CD4-positive, alpha-beta memory T cell (primary cell): ENCODE data around the gene TNPO3. TPM values are rescaled to one million over a fixed set of nuclear protein-coding genes. Genes with fewer than 3 reads are reported as not detected.
"Not testable (repeated sequence)": the region's sequence is repeated elsewhere in the genome, so short reads cannot be mapped to it uniquely, and the experiment has no call there.

Source experiments
- CTCF ChIA-PET: fragments of 350-600 bp; sonication (Branson Sonifier 250); formaldehyde crosslinking; loops from one replicate; lab custom pipeline; 2021; ENCODE audit warnings: inconsistent platforms; ENCODE audit not compliant: partially characterized antibody; lab: Charles Lee
- POLR2A ChIA-PET: fragments of 350-600 bp; sonication (Branson Sonifier 250); formaldehyde crosslinking; loops from one replicate; lab custom pipeline; 2021; ENCODE audit not compliant: partially characterized antibody; lab: Charles Lee
- DNase-seq, 5 donors: peaks; one replicate each; pipeline versions ENCODE4 v3.0.0 to v3.0.0-alpha.2; 2020 to 2022; ENCODE audit warnings: mixed read lengths in 1 of 5
- H3K27ac ChIP-seq: one replicate; pipeline ENCODE4 v1.7.0; 2013; ENCODE audit warnings: low read depth, low read length
- H3K27me3 ChIP-seq: 2 replicates; pipeline ENCODE4 v1.7.0; 2013; ENCODE audit warnings: mild to moderate bottlenecking, low read length, moderate library complexity; ENCODE audit not compliant: insufficient read depth
- H3K36me3 ChIP-seq: 2 replicates; pipeline ENCODE4 v1.7.0; 2013; ENCODE audit warnings: mild to moderate bottlenecking, low read length, moderate library complexity; ENCODE audit not compliant: insufficient read depth
- H3K4me1 ChIP-seq: 2 replicates; pipeline ENCODE4 v1.7.0; 2013; ENCODE audit warnings: mild to moderate bottlenecking, low read length, moderate library complexity; ENCODE audit not compliant: insufficient read depth
- H3K4me3 ChIP-seq, 2 donors: one replicate each; pipeline ENCODE4 v1.7.0; 2013; ENCODE audit warnings: low read length in 2 of 2, mild to moderate bottlenecking in 1 of 2
- H3K9me3 ChIP-seq, 2 donors: one replicate each; pipeline ENCODE4 v1.7.0; 2013; ENCODE audit warnings: low read length in 2 of 2, control low read depth in 1 of 2; ENCODE audit not compliant: control insufficient read depth in 1 of 2
- H3K27ac Mint-ChIP-seq, 7 donors: one replicate each; pipeline ENCODE4 v1.8.0; 2020 to 2021; ENCODE audit warnings: mixed read lengths in 7 of 7, mild to moderate bottlenecking in 6 of 7, inconsistent platforms in 3 of 7, moderate library complexity in 3 of 7
- H3K27me3 Mint-ChIP-seq, 2 donors: one replicate each; pipeline ENCODE4 v1.8.0; 2020 to 2021; ENCODE audit warnings: mixed read lengths in 2 of 2
- H3K36me3 Mint-ChIP-seq, 2 donors: one replicate each; pipeline ENCODE4 v1.8.0; 2020 to 2021; ENCODE audit warnings: mixed read lengths in 2 of 2, inconsistent platforms in 1 of 2, mild to moderate bottlenecking in 1 of 2
- H3K4me1 Mint-ChIP-seq, 4 donors: one replicate each; pipeline ENCODE4 v1.8.0; 2020 to 2021; ENCODE audit warnings: mixed read lengths in 4 of 4, mild to moderate bottlenecking in 1 of 4
- H3K4me3 Mint-ChIP-seq, 8 donors: one replicate each; pipeline ENCODE4 v1.8.0; 2020 to 2021; ENCODE audit warnings: mixed read lengths in 8 of 8, mild to moderate bottlenecking in 7 of 8, moderate library complexity in 6 of 8, inconsistent platforms in 3 of 8
- H3K9me3 Mint-ChIP-seq, 8 donors: one replicate each; pipeline ENCODE4 v1.8.0; 2020 to 2021; ENCODE audit warnings: mixed read lengths in 8 of 8, mild to moderate bottlenecking in 5 of 8, inconsistent platforms in 3 of 8, moderate library complexity in 1 of 8
- intact Hi-C: fragments of 100-400 bp; cut with micrococcal nuclease; formaldehyde crosslinking; loops from one replicate; pipeline ENCODE4 v1.15.1; 2023
- polyA plus RNA-seq, 2 donors: library from polyadenylated mRNA; unstranded; fragments of 300-500 nt; fragmentation: Illumina TruSeq; gene quantifications; one replicate each; pipeline ENCODE4 v1.2.3, GENCODE V29; 2021
- total RNA-seq, 2 experiments: library from RNA; stranded (reverse); gene quantifications; one replicate each; pipeline ENCODE4 v1.2.3, GENCODE V29; 2021

TNPO3 gene
- total and polyA plus RNA-seq, 4 experiments from 2014 or later: 34.4 to 44.5 (median 41.4) TPM

DNA sequence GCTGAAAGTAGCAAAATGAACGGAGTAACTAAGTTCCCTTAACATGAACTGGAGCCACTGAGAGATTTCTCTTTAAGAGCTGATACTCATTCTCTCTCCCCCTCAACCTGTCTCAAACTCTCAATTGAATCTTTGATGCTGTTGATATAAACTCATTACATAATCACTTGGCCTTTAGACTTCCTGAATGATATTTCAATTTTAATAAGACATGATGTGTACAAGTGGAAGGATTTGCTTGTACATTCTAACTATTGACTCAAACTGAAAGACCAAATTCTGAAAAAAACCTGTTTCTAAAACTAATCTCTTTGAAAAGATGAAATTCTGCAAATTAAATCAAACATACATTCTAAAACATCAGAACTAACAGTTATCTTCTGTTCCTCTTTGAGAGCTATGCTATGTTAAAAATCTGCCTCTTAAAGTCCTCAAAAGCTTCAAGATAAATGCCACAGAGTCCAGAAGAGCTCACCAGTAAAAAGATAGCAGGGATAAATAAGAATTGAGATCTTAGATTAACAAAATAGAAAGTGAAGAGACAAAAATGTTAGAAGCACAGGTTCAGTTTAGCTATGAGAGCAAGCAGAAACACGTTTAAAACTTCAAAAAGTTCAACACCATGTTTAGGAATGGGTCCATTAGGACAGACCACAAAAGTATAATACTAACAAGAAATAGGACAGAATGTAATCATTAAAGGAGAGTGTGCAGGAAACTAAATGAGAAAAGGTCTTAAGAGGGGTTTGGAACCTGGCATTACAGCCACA is 46.1 kb downstream of the TNPO3 start:
- Mint-ChIP-seq H3K36me3 (peaks cover 44 to 65% of the 10 kb centered on the region in 2 donors), H3K27ac (peak overlapping the region; percentile 5 to 88 (median 52)), H3K4me1 (peaks cover 20 to 36% (median 22%) of the 10 kb centered on the region in 4 donors), H3K9me3 (no peaks in the 10 kb centered on the region), H3K27me3 (no peaks in the 10 kb centered on the region), H3K4me3 (no peak overlapping the region)
- H3K4me3 ChIP-seq: no peak overlapping the region
- intact Hi-C loops: no loop called here
- H3K27me3 ChIP-seq: no peaks in the 10 kb centered on the region
- H3K27ac ChIP-seq: no peak overlapping the region
- no peaks in the 10 kb centered on the region for H3K9me3 ChIP-seq
- peaks cover 18% of the 10 kb centered on the region for H3K4me1 ChIP-seq
- ChIA-PET POLR2A (no interaction called here), CTCF (interaction anchor here (1.7 kb wide), 1 partner anchor 83 kb away, joined by 6 read pairs; no protein-coding TSS in a partner anchor)
- H3K36me3 ChIP-seq: peaks cover 26% of the 10 kb centered on the region
- DNase-seq: no peak

DNA sequence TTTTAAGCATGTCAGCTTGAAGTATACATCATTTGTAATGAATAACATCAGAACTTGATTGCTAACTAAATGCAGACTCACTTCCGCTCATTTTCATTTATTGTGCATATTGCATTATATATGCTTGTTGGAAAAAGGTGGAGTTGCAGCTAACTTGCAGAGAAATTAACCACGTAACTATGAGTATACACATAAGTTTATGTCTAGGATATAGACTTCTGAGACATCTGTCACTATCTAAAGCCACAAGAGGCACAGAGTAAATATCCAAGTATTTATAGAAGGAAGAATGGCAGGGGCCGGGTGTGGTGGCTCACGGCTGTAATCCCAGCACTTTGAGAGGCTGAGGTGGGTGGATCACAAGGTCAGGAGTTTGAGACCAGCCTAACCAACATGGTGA is 47.3 kb downstream of the TNPO3 start:
- Mint-ChIP-seq H3K36me3 (peaks cover 39 to 60% of the 10 kb centered on the region in 2 donors), H3K27me3 (no peaks in the 10 kb centered on the region), H3K4me3 (no peak overlapping the region), H3K9me3 (no peaks in the 10 kb centered on the region), H3K4me1 (peaks cover 13 to 27% (median 18%) of the 10 kb centered on the region in 4 donors), H3K27ac (peak overlapping the region in 2 of 7 donors; percentile 18 to 61)
- no peak for DNase-seq
- Histone ChIP-seq H3K36me3 (peaks cover 19% of the 10 kb centered on the region), H3K27me3 (no peaks in the 10 kb centered on the region), H3K4me3 (no peak overlapping the region), H3K9me3 (no peaks in the 10 kb centered on the region), H3K4me1 (peaks cover 18% of the 10 kb centered on the region), H3K27ac (no peak overlapping the region)
- intact Hi-C loops: no loop called here
- ChIA-PET CTCF (interaction anchor here (0.7 to 1.5 kb wide), 3 partner anchors 13 to 124 kb away, joined by 3 to 4 read pairs (median 4); no protein-coding TSS in a partner anchor), POLR2A (no interaction called here)

DNA sequence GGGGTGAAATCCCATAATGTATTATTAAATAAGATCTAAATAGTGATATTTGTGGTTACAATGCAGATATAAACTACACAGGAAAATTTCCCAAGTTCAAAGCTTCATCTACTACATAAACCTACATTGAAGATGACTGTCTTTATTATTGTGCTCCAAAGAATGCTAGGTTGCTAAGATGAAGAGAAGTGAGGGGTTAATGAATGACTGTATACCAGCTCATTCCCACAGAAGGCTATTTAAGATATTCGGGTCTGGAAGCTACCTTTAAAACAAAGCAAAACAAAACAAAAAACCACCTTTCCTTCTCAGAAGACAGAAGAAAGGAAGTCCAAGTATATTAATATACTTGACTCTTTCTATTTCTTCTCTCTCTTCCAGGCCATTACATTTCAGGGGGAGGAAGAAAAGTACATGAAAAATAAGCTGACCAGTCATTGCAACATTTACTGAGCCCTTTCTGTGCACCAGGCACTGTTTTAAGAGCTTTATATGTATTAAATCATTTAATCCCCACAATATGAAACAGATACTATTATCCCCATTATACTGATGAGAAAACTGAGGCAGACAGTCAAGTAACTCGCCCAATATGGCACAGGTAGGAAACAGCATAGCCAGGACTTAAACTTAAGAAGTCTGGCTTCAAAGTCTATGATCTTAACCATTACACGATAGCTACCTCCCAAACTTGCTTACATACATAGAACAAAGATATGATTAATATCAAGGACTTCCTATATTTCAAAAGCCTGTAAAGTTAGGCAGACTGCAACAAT is 48.1 kb downstream of the TNPO3 start:
- H3K27me3 Mint-ChIP-seq: no peaks in the 10 kb centered on the region
- peaks cover 18% of the 10 kb centered on the region for H3K4me1 ChIP-seq
- H3K9me3 Mint-ChIP-seq: no peaks in the 10 kb centered on the region
- no peak overlapping the region for H3K4me3 Mint-ChIP-seq
- H3K9me3 ChIP-seq: no peaks in the 10 kb centered on the region
- peak overlapping the region in 2 of 7 donors; percentile 36 to 37 for H3K27ac Mint-ChIP-seq
- no peak overlapping the region for H3K4me3 ChIP-seq
- no peak overlapping the region for H3K27ac ChIP-seq
- CTCF ChIA-PET: interaction anchor here (0.7 to 1.5 kb wide), 3 partner anchors 13 to 123 kb away, joined by 3 to 4 read pairs (median 4); no protein-coding TSS in a partner anchor
- intact Hi-C loops: no loop called here
- POLR2A ChIA-PET: no interaction called here
- H3K27me3 ChIP-seq: no peaks in the 10 kb centered on the region
- peaks cover 22% of the 10 kb centered on the region for H3K36me3 ChIP-seq
- peaks cover 13 to 27% (median 18%) of the 10 kb centered on the region in 4 donors for H3K4me1 Mint-ChIP-seq
- H3K36me3 Mint-ChIP-seq: peaks cover 44 to 66% of the 10 kb centered on the region in 2 donors
- no peak for DNase-seq

DNA sequence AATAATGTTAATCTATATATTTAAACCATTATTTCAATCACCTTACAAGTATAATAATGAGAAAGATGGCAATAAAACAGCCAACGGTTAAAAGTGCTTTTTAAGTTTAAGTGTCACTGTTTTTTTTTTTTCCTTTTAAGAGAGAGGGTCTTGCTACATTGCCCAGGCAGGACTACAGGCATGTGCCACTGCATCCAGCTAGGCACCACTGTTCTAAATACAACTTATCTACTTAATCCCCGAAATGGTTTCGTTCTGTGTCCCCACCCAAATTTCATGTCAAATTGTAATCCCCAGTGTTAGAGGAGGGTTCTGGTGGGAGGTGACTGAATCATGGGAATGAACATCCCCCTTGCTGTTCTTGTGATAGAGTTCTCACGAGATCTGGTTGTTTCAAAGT is 49.7 kb downstream of the TNPO3 start:
- Mint-ChIP-seq H3K27ac (peak overlapping the region in 1 of 7 donors; percentile 37), H3K9me3 (no peaks in the 10 kb centered on the region), H3K36me3 (peaks cover 44 to 69% of the 10 kb centered on the region in 2 donors), H3K27me3 (no peaks in the 10 kb centered on the region), H3K4me1 (peaks cover 13 to 24% (median 15%) of the 10 kb centered on the region in 4 donors), H3K4me3 (no peak overlapping the region)
- no peaks in the 10 kb centered on the region for H3K9me3 ChIP-seq
- intact Hi-C loops: no loop called here
- peaks cover 18% of the 10 kb centered on the region for H3K4me1 ChIP-seq
- no peak overlapping the region for H3K27ac ChIP-seq
- ChIA-PET CTCF (no interaction called here), POLR2A (no interaction called here)
- no peak overlapping the region for H3K4me3 ChIP-seq
- H3K36me3 ChIP-seq: peaks cover 34% of the 10 kb centered on the region
- no peak for DNase-seq
- H3K27me3 ChIP-seq: no peaks in the 10 kb centered on the region

DNA sequence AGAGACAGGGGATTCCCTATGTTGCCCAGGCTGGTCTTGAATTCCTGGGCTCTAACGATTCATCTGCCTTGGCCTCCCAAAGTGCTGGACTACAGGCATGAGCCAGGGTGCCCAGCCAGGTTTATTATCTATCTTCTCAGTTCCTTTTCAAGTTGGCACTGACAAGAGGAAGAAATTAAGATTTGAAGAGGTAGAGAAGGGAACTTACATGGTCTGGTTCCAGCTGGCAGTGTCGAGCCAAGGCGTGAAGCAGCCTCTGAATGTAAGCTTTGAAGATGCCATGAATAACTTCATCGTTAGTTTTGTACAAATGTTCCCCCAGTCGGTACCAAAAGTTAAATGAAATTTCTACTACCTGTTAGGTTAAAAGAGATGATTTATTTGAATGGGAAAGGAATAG is 57.7 kb downstream of the TNPO3 start:
- Mint-ChIP-seq H3K4me1 (no peaks in the 10 kb centered on the region), H3K27me3 (no peaks in the 10 kb centered on the region), H3K27ac (peak overlapping the region in 3 of 7 donors; percentile 2 to 69 (median 37)), H3K36me3 (peaks cover 33 to 57% of the 10 kb centered on the region in 2 donors), H3K4me3 (no peak overlapping the region), H3K9me3 (no peaks in the 10 kb centered on the region)
- no peaks in the 10 kb centered on the region for H3K4me1 ChIP-seq
- ChIA-PET POLR2A (no interaction called here), CTCF (interaction anchor here (0.8 kb wide), 1 partner anchor 94 kb away, joined by 6 read pairs; no protein-coding TSS in a partner anchor)
- peaks cover 39% of the 10 kb centered on the region for H3K36me3 ChIP-seq
- intact Hi-C loops: no loop called here
- no peaks in the 10 kb centered on the region for H3K9me3 ChIP-seq
- DNase-seq: no peak
- no peaks in the 10 kb centered on the region for H3K27me3 ChIP-seq
- H3K4me3 ChIP-seq: no peak overlapping the region
- no peak overlapping the region for H3K27ac ChIP-seq

DNA sequence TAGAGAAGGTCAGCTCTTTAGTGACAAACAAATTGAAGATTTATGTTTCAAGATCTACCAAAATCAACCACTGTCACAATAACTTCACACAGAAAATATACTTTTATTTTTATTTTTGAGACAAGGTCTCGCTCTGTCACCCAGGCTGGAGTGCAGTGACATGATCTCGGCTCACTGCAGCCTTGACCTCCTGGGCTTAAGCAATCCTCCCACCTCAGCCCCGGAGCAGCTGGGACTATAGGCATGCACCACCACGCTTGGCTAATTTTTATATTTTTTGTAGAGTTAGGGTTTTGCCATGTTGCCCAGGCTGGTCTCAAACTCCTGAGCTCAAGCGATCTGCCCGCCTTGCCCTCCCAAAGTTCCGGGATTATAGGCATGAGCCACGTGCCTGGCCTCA is 60.4 kb downstream of the TNPO3 start:
- POLR2A ChIA-PET, H3K27me3 Mint-ChIP-seq, H3K9me3 Mint-ChIP-seq, H3K4me3 ChIP-seq, H3K9me3 ChIP-seq, H3K27me3 ChIP-seq, H3K4me1 ChIP-seq, H3K4me3 Mint-ChIP-seq, intact Hi-C loops, H3K27ac ChIP-seq, H3K4me1 Mint-ChIP-seq, CTCF ChIA-PET, DNase-seq, H3K27ac Mint-ChIP-seq: not testable (repeated sequence)
- H3K36me3 Mint-ChIP-seq: peaks cover 40 to 61% of the 10 kb centered on the region in 2 donors
- peaks cover 25% of the 10 kb centered on the region for H3K36me3 ChIP-seq

DNA sequence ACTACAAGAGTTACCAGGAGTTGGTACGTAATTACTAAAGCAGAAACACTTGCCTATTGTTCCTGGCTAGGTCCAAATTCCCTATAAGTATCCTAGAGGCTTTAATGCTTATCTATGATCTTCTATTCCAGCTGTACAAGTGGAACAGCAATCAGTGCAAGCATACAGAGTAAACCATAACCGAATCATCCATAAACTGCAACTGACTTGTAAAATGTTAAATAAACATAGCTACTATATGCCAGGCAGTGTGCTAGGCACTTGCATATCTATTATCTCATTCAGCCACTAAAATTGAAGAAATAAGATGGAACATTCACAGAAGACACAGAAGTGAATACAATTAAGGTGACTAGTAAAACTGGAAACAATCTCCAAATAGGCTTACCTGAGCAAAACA is 61.5 kb downstream of the TNPO3 start:
- no peak overlapping the region for H3K4me3 ChIP-seq
- H3K4me1 Mint-ChIP-seq: no peaks in the 10 kb centered on the region
- H3K36me3 ChIP-seq: peaks cover 27% of the 10 kb centered on the region
- H3K36me3 Mint-ChIP-seq: peaks cover 42 to 63% of the 10 kb centered on the region in 2 donors
- no peak for DNase-seq
- H3K9me3 Mint-ChIP-seq: no peaks in the 10 kb centered on the region
- no peaks in the 10 kb centered on the region for H3K27me3 ChIP-seq
- H3K4me3 Mint-ChIP-seq: no peak overlapping the region
- ChIA-PET CTCF (no interaction called here), POLR2A (no interaction called here)
- intact Hi-C loops: no loop called here
- no peak overlapping the region for H3K27ac ChIP-seq
- H3K4me1 ChIP-seq: no peaks in the 10 kb centered on the region
- H3K9me3 ChIP-seq: no peaks in the 10 kb centered on the region
- H3K27me3 Mint-ChIP-seq: no peaks in the 10 kb centered on the region
- H3K27ac Mint-ChIP-seq: no peak overlapping the region
